ENCODE data around the gene UBE2E2.

UBE2E2 gene

GRCh38 chr3:23263796-23264195 is 60.7 kb downstream of the UBE2E2 start:
- no peak overlapping the region for H3K27ac ChIP-seq (ENCODE audit: low read depth, low read length, poor library complexity, severe bottlenecking)
- TF ChIP-seq, protein P1, sequence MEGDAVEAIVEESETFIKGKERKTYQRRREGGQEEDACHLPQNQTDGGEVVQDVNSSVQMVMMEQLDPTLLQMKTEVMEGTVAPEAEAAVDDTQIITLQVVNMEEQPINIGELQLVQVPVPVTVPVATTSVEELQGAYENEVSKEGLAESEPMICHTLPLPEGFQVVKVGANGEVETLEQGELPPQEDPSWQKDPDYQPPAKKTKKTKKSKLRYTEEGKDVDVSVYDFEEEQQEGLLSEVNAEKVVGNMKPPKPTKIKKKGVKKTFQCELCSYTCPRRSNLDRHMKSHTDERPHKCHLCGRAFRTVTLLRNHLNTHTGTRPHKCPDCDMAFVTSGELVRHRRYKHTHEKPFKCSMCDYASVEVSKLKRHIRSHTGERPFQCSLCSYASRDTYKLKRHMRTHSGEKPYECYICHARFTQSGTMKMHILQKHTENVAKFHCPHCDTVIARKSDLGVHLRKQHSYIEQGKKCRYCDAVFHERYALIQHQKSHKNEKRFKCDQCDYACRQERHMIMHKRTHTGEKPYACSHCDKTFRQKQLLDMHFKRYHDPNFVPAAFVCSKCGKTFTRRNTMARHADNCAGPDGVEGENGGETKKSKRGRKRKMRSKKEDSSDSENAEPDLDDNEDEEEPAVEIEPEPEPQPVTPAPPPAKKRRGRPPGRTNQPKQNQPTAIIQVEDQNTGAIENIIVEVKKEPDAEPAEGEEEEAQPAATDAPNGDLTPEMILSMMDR (IDR thresholded peaks at IDR 0.05; ENCODE audit: low read length), result no peak
- no peak for TF ChIP-seq EZH2 (IDR thresholded peaks at IDR 0.05; ENCODE audit: borderline replicate concordance, low read length)
- no peak overlapping the region for H3K4me2 ChIP-seq (ENCODE audit: low read length)

DNA sequence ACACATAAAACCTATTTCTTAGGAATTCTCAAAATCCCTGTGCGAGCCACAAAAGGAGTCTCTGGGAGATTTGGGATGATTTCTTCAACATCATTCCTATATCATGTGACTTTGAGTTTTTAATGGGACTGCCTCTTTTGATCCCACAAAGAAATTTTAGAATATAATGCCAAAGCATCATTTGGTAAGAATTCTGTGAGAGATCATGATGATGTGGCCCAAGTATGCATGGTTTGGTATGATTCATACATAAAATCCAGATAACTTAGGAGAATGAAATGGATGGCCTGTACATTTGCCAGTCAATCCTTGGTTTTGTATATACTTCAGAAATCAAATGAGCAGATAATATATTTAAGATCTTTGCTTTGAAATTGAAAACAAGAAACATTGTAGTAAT is 61.3 kb downstream of the UBE2E2 start:
- Histone ChIP-seq H3K9me2 (ENCODE audit: low read depth, low read length) (no peaks in the 10 kb centered on the region), H3K36me3 (ENCODE audit: insufficient read depth, low read length) (no peaks in the 10 kb centered on the region), H3K4me2 (ENCODE audit: low read length) (no peak overlapping the region), H3K9me3 (ENCODE audit: low read length) (no peaks in the 10 kb centered on the region), H3K4me3 (ENCODE audit: low read depth, low read length, poor library complexity, severe bottlenecking) (no peak overlapping the region), H3K27ac (ENCODE audit: low read depth, low read length, poor library complexity, severe bottlenecking) (no peak overlapping the region), H3K4me1 (ENCODE audit: insufficient read depth, low read length, severe bottlenecking) (peaks cover 6% of the 10 kb centered on the region), H4K20me1 (ENCODE audit: insufficient read depth, low read length) (no peaks in the 10 kb centered on the region), H3K79me2 (ENCODE audit: insufficient read depth, low read length) (no peaks in the 10 kb centered on the region), H3F3A (ENCODE audit: insufficient read depth, low read length) (no peaks in the 10 kb centered on the region), H2AFZ (ENCODE audit: low read length) (no peak overlapping the region), H3K27me3 (ENCODE audit: insufficient read depth, low read length) (no peaks in the 10 kb centered on the region), H3K9ac (ENCODE audit: low read length) (no peak overlapping the region)
- TF ChIP-seq, protein P1 (IDR thresholded peaks at IDR 0.05; ENCODE audit: low read length), result no peak
- TF ChIP-seq EZH2 (IDR thresholded peaks at IDR 0.05; ENCODE audit: borderline replicate concordance, low read length), result no peak

More at GRCh38 chr3:23263796-23264195, 60.7 kb downstream of the UBE2E2 start:
- Histone ChIP-seq H3K4me1 (ENCODE audit: insufficient read depth, low read length, severe bottlenecking) (peaks cover 6% of the 10 kb centered on the region), H4K20me1 (ENCODE audit: insufficient read depth, low read length) (no peaks in the 10 kb centered on the region), H2AFZ (ENCODE audit: low read length) (no peak overlapping the region), H3K9me3 (ENCODE audit: low read length) (no peaks in the 10 kb centered on the region), H3K4me3 (ENCODE audit: low read depth, low read length, poor library complexity, severe bottlenecking) (no peak overlapping the region), H3K9ac (ENCODE audit: low read length) (no peak overlapping the region), H3F3A (ENCODE audit: insufficient read depth, low read length) (no peaks in the 10 kb centered on the region), H3K79me2 (ENCODE audit: insufficient read depth, low read length) (no peaks in the 10 kb centered on the region), H3K36me3 (ENCODE audit: insufficient read depth, low read length) (no peaks in the 10 kb centered on the region), H3K27me3 (ENCODE audit: insufficient read depth, low read length) (no peaks in the 10 kb centered on the region), H3K9me2 (ENCODE audit: low read depth, low read length) (no peaks in the 10 kb centered on the region)

DNA sequence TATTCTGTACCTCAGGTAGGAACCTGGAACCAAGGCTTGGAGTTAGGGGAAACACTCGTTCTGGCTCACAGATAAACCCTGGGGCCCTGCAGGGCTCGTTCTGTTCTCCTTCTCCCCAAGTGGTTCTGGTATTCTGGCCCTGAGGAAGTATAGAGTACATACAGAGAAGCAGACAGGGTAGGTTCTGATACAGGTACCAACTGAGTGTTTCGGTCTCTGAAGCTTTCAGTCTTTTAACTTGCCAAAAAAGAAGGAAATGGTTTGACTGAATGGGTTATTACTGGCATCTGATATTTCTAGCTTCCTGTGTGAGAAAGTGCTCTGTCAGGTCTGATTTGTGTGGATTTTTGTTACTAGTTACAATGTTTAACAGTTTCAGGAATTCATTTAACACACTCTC is 67.3 kb downstream of the UBE2E2 start:
- Histone ChIP-seq H3K9me3 (ENCODE audit: low read length) (no peaks in the 10 kb centered on the region), H3K9ac (ENCODE audit: low read length) (no peak overlapping the region), H3K36me3 (ENCODE audit: insufficient read depth, low read length) (no peaks in the 10 kb centered on the region), H3F3A (ENCODE audit: insufficient read depth, low read length) (no peaks in the 10 kb centered on the region), H3K4me3 (ENCODE audit: low read depth, low read length, poor library complexity, severe bottlenecking) (no peak overlapping the region), H3K27me3 (ENCODE audit: insufficient read depth, low read length) (no peaks in the 10 kb centered on the region), H3K4me2 (ENCODE audit: low read length) (no peak overlapping the region), H3K9me2 (ENCODE audit: low read depth, low read length) (no peaks in the 10 kb centered on the region), H3K27ac (ENCODE audit: low read depth, low read length, poor library complexity, severe bottlenecking) (no peak overlapping the region), H3K4me1 (ENCODE audit: insufficient read depth, low read length, severe bottlenecking) (peaks cover 12% of the 10 kb centered on the region), H3K79me2 (ENCODE audit: insufficient read depth, low read length) (no peaks in the 10 kb centered on the region), H4K20me1 (ENCODE audit: insufficient read depth, low read length) (no peaks in the 10 kb centered on the region), H2AFZ (ENCODE audit: low read length) (no peak overlapping the region)
- no peak for TF ChIP-seq EZH2 (IDR thresholded peaks at IDR 0.05; ENCODE audit: borderline replicate concordance, low read length)
- TF ChIP-seq, protein P1 (IDR thresholded peaks at IDR 0.05; ENCODE audit: low read length), result no peak
